Sigmoid colon (tissue), 4 donors: Measurements from ENCODE around the gene RAB1B.

Source experiments
- POLR2AphosphoS5 ChIP-seq, 4 donors: sonication (generic); formaldehyde crosslinking; IDR thresholded peaks; one replicate each; pipeline ENCODE4 v1.6.1; 2017; ENCODE audit warnings: antibody characterized with exemption in 4 of 4
- TF ChIP-seq, protein P1 (sequence below), 4 experiments: fragments of 450-650 bp in 3 of 4; fragments of 200-600 bp in 1 of 4; IDR thresholded peaks; one replicate each; pipeline ENCODE4 v1.5.1; 2016 to 2019; ENCODE audit warnings: antibody characterized with exemption in 4 of 4, mild to moderate bottlenecking in 3 of 4, moderate library complexity in 2 of 4

- no peak for TF ChIP-seq POLR2AphosphoS5 (IDR thresholded peaks at IDR 0.05)
- TF ChIP-seq, protein P1, sequence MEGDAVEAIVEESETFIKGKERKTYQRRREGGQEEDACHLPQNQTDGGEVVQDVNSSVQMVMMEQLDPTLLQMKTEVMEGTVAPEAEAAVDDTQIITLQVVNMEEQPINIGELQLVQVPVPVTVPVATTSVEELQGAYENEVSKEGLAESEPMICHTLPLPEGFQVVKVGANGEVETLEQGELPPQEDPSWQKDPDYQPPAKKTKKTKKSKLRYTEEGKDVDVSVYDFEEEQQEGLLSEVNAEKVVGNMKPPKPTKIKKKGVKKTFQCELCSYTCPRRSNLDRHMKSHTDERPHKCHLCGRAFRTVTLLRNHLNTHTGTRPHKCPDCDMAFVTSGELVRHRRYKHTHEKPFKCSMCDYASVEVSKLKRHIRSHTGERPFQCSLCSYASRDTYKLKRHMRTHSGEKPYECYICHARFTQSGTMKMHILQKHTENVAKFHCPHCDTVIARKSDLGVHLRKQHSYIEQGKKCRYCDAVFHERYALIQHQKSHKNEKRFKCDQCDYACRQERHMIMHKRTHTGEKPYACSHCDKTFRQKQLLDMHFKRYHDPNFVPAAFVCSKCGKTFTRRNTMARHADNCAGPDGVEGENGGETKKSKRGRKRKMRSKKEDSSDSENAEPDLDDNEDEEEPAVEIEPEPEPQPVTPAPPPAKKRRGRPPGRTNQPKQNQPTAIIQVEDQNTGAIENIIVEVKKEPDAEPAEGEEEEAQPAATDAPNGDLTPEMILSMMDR (IDR thresholded peaks at IDR 0.05), result no peak
Observed at GRCh38 chr11:66266378-66267038, 1.9 kb upstream of the RAB1B start.
